HG02943 (cell line): ENCODE results near the gene ZNF138.
"Not testable (repeated sequence)": the region's sequence is repeated elsewhere in the genome, so short reads cannot be mapped to it uniquely, and the experiment has no call there.

Experiments used
- ATAC-seq: cut with Tn5 transposase; IDR thresholded peaks from one replicate; pipeline ENCODE4 v1.9.1; 2021; ENCODE audit warnings: mild to moderate bottlenecking, low read depth, moderate library complexity; ENCODE audit not compliant: unreplicated experiment

ZNF138 gene

GRCh38 chr7:64835856-64836255 lies 41.6 kb downstream of the ZNF138 start:
- not testable (repeated sequence) for ATAC-seq

GRCh38 chr7:64838051-64838450 lies 43.8 kb downstream of the ZNF138 start:
- not testable (repeated sequence) for ATAC-seq

- ATAC-seq = no peak
These were observed 44.5 kb downstream of the ZNF138 start for GRCh38 chr7:64838691-64839090.

- ATAC-seq = no peak
These were observed 45.7 kb downstream of the ZNF138 start for GRCh38 chr7:64839910-64840309.

- ATAC-seq = no peak
These were observed 55.2 kb downstream of the ZNF138 start for GRCh38 chr7:64849250-64849923.

- ATAC-seq = no peak
These were observed 55.8 kb downstream of the ZNF138 start for GRCh38 chr7:64849924-64850499.

- no peak for ATAC-seq
These were observed 59.5 kb downstream of the ZNF138 start for GRCh38 chr7:64853679-64854078.

GRCh38 chr7:64854969-64855368 lies 60.7 kb downstream of the ZNF138 start:
- no peak for ATAC-seq

- no peak for ATAC-seq
These were observed 68.8 kb downstream of the ZNF138 start for GRCh38 chr7:64863021-64863420.

- not testable (repeated sequence) for ATAC-seq
These were observed 69.3 kb downstream of the ZNF138 start for GRCh38 chr7:64863530-64863929.

GRCh38 chr7:64863969-64864368 lies 69.7 kb downstream of the ZNF138 start:
- no peak for ATAC-seq

- ATAC-seq = no peak
These were observed 73.7 kb downstream of the ZNF138 start for GRCh38 chr7:64867863-64868440.

- ATAC-seq = no peak
These were observed 74.3 kb downstream of the ZNF138 start for GRCh38 chr7:64868499-64868898.

- ATAC-seq = no peak
These were observed 75.0 kb downstream of the ZNF138 start for GRCh38 chr7:64869121-64869725.

GRCh38 chr7:64869912-64870562 lies 75.8 kb downstream of the ZNF138 start:
- no peak for ATAC-seq

GRCh38 chr7:64870656-64871055 lies 76.4 kb downstream of the ZNF138 start:
- no peak for ATAC-seq

- no peak for ATAC-seq
These were observed 77.5 kb downstream of the ZNF138 start for GRCh38 chr7:64871761-64872160.

GRCh38 chr7:64872351-64873154 lies 78.3 kb downstream of the ZNF138 start:
- no peak for ATAC-seq

GRCh38 chr7:64873155-64873500 lies 78.9 kb downstream of the ZNF138 start:
- ATAC-seq = no peak

- ATAC-seq = no peak
These were observed 79.3 kb downstream of the ZNF138 start for GRCh38 chr7:64873517-64873916.
